Fibroblast of lung (primary cell): ENCODE results near the gene TRIM41.

Experiments
- EZH2 ChIP-seq: IDR thresholded peaks from 2 replicates; pipeline ENCODE4 v1.5.1; 2012; ENCODE audit warnings: low read length, control low read depth, mild to moderate bottlenecking; ENCODE audit errors: missing control alignments
- TF ChIP-seq, protein P1 (sequence below), 2 donors: IDR thresholded peaks in 1 of 2; conservative IDR thresholded peaks in 1 of 2; 1 replicate in 1 of 2; 2 replicates in 1 of 2; pipeline ENCODE4 v1.5.1; 2011 to 2012; ENCODE audit warnings: low read length in 2 of 2, control low read depth in 1 of 2, inconsistent platforms in 1 of 2, low read depth in 1 of 2, mild to moderate bottlenecking in 1 of 2

DNA sequence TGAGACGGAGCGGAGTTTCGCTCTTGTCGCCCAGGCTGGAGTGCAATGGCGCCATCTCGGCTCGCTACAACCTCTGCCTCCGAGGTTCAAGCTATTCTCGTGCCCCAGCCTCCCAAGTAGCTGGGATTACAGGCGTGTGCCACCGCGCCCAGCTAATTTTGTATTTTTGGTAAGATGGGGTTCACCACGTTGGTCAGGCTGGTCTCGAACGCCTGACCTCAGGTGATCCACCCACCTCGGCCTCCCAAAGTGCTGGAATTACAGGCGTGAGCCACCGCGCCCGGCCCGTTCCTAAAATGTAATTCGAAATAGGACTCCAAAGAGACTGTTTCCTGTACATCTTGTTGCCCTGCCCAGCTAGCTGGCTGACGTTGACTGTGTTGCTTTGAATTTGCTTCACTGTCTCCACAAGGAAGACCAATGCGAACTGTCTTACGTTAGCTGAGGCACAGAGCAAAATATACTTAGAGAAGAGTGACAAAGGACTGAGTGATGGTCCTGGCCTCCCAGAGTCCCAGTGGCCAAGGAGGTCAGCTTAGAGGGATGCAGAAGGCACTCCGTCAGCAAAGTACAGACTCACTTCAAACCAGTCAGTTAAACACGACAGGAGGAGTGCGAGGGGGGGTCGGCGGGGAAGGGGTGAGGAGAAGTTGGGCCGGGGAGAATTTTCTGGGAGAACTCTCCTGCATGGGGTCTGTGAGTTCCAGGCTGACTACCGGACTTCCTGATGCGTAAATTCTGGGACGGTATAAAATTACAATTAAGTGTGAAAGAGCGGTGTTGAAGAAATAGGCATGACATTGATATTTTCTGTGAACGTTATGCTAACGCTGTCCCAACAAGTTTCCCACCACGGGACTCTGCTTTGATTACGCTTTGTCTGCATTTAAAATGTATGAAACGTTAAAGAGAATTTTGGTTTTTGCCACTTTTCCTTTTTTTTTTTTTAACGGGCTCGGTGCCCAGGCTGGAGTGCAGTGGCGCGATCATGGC is 6.8 kb upstream of the TRIM41 start:
- TF ChIP-seq, protein P1, sequence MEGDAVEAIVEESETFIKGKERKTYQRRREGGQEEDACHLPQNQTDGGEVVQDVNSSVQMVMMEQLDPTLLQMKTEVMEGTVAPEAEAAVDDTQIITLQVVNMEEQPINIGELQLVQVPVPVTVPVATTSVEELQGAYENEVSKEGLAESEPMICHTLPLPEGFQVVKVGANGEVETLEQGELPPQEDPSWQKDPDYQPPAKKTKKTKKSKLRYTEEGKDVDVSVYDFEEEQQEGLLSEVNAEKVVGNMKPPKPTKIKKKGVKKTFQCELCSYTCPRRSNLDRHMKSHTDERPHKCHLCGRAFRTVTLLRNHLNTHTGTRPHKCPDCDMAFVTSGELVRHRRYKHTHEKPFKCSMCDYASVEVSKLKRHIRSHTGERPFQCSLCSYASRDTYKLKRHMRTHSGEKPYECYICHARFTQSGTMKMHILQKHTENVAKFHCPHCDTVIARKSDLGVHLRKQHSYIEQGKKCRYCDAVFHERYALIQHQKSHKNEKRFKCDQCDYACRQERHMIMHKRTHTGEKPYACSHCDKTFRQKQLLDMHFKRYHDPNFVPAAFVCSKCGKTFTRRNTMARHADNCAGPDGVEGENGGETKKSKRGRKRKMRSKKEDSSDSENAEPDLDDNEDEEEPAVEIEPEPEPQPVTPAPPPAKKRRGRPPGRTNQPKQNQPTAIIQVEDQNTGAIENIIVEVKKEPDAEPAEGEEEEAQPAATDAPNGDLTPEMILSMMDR (conservative IDR thresholded peaks at IDR 0.05 in 1 of 2, IDR thresholded peaks at IDR 0.05 in 1 of 2; ENCODE audit: low read depth in 1 of 2, low read length in 2 of 2), result no peak
- TF ChIP-seq EZH2, result no peak
